Ramos (cell line): ENCODE data around the gene MANSC1.

Experiments used
- in situ Hi-C: fragments of 300-500 bp; cut with MboI; formaldehyde crosslinking; loops from one replicate; pipeline ENCODE4 v1.14.3; 2022; ENCODE audit warnings: low sequenced_read_pairs; ENCODE audit not compliant: unreplicated experiment

The MANSC1 gene

DNA sequence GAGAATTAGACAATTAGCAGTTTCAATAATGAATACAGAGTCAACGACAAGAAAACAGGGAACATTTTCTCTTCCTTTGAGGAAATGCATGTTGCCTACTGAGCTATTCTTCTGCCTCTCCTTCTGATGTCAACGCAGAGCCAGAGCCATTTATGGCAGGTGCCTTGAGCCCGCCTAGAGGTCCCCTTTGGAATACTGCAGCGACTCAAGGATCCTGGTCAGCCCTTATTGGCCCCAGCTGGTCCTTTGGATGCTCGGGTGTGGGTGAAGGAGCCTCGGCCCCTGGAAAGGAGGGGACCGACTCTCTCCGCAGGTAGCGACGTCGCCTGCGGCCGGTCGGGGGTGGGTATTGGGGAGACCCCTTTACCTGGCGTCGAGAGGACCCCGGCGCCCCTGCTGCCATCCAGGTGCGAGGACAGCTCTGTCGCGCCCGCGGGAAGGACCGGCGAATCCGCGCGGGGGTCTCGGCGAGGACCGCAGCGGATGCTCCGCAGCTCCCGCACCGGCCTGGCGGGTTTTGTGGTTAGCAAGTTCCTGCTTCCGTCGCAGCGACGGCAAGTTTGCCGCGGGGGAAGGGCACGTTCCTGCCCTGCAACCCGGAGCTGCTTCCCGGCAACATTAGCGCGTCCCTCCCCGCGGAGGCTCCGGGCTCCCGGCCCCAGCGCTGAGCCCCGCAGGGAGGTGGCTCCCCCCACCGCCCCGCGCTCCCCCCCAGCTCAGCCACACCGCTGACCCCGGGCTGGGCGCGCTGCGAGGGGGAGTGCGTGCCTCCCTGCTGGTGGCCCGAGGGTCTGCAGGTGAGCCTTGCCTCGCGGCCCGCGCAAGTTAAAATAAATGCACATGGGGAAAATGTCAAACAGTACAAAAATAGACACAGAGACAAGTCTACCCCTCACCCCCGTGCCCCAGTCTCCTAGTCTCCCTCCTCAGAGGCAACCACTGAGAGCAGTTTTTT is at the start of gene MANSC1:
Gene MANSC1 (minus strand): TSS at position 532 of the 955 bp plus-strand sequence. CDS start 6,928 bp downstream, outside the sequence.
- in situ Hi-C loops = loop anchor here (25.0 kb wide), 1 partner anchor 638 kb away; no protein-coding TSS in a partner anchor

DNA sequence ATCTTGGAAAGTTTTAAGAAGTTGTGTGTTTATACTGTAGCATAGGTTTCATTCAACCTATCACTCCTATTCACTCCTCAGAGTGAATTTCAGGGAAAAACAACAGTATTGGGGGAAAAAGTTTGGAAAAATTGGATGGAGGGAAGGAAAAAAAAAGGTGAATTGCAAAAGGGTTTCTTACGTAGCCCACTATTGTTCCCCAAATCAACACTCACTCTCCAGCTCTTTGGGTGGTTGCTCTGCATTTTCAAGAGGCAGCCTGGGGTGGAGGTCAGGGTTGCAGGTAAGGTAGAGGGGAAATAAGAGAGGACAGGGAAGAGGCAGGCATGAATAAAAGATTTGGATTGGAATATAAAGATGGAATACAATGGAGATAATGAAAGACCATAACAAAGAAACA is 49.1 kb upstream of the MANSC1 start:
- in situ Hi-C loops = loop anchor here (25.0 kb wide), 1 partner anchor 338 kb away; no protein-coding TSS in a partner anchor

GRCh38 chr12:12398026-12398859 is 48.2 kb upstream of the MANSC1 start:
- in situ Hi-C loops = loop anchor here (25.0 kb wide), 1 partner anchor 339 kb away; no protein-coding TSS in a partner anchor

DNA sequence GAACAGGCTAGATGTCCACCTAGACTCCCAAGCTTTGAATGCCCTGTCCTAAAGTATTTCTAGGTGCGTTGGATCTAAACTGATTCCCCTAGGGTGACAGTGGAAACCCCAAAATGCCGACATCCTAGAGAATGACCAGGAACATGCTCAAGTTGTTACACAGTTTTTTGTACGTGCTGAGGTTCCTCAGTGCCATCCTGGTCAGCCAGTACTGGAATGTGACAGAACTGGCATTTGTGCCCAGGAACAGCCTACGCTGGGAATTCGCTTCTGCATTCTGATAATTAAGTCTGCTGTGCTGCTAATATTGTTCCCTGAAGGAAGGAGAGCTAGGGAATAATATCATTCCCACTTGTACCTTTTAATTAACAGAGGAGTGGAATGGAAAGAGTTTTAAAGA is 47.1 kb upstream of the MANSC1 start:
- in situ Hi-C loops = loop anchor here (25.0 kb wide), 1 partner anchor 340 kb away; no protein-coding TSS in a partner anchor

GRCh38 chr12:12396694-12397093 is 46.7 kb upstream of the MANSC1 start:
- in situ Hi-C loops = loop anchor here (25.0 kb wide), 1 partner anchor 341 kb away; no protein-coding TSS in a partner anchor

- in situ Hi-C loops = loop anchor here (25.0 kb wide), 1 partner anchor 344 kb away; no protein-coding TSS in a partner anchor
Measured at GRCh38 chr12:12393171-12393570, 43.1 kb upstream of the MANSC1 start.

DNA sequence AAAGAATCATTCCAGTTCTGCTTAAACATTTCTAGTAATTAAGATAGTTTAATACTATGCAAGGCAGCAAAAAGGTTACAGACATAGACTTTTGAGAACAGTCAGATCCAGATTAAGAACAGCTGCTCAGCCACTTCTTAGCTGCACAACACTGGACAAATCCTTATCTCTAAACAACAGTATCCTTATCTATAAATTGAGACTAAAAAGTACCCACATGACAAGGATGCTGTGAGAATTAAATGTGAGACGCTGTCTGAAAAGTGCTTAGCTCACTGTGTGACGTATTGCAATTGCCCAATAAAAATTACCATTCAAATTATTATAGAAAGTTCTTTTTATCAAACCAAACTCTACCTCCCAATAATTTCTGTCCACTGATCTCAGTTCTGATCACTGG is 42.4 kb upstream of the MANSC1 start:
- in situ Hi-C loops = loop anchor here (25.0 kb wide), 1 partner anchor 345 kb away; no protein-coding TSS in a partner anchor

- in situ Hi-C loops = loop anchor here (25.0 kb wide), 1 partner anchor 350 kb away; no protein-coding TSS in a partner anchor
Measured at GRCh38 chr12:12387501-12387900, 37.5 kb upstream of the MANSC1 start.

DNA sequence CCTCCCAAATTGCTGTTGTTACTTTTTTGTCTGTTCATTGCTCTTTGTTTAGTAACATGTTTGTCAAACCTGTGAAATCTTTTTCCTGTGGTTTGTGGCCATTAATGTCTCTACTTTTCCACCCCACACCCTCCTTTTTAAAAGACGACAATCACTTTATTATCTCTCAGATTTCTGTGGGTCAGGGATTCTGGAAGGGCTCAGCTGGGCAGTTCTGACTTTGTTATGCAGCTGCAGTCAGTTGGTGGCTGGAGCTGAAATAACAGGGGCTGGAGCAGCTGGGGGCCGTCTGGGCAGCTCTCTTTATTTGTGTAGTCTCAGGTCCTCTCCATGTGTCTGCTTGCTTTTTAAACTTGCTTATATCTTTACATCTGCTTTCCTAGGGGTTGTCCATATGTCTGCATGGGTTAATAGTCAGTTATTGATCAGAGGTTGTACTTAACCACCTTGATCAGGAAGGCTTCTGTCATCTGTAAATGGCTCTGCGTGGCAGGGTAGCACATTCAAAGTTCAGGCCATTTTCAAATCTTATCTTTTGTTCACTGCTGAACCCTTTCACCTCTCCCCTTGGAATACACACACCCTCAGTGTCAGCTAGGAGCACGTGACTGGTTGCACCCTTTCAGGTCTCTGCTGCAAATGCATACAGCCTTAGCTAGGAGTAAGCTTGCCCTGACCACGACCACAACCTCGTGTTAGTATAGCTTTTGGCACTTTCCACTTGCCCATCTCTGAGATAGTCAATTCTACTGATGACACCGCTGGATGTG is 34.7 kb upstream of the MANSC1 start:
- in situ Hi-C loops = loop anchor here (25.0 kb wide), 1 partner anchor 353 kb away; no protein-coding TSS in a partner anchor

DNA sequence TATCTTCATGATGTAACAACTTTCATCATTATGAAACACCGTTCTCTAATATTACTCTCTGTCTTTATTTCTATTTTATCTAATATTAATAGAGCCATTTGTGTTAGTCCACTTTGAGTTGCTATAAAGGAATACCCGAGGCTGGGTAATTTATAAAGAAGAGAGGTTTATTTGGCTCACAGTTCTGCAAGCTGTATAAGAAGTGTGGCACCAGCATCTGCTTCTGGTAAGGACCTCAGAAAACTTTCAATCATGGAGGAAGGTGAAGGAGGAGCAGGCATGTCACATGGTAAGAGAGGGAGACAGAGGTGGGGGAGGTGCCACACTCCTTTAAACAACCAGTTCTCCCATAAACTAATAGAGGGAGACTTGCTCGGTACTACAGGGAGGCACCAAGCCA is 31.9 kb upstream of the MANSC1 start:
- in situ Hi-C loops = loop anchor here (25.0 kb wide), 1 partner anchor 355 kb away; no protein-coding TSS in a partner anchor

DNA sequence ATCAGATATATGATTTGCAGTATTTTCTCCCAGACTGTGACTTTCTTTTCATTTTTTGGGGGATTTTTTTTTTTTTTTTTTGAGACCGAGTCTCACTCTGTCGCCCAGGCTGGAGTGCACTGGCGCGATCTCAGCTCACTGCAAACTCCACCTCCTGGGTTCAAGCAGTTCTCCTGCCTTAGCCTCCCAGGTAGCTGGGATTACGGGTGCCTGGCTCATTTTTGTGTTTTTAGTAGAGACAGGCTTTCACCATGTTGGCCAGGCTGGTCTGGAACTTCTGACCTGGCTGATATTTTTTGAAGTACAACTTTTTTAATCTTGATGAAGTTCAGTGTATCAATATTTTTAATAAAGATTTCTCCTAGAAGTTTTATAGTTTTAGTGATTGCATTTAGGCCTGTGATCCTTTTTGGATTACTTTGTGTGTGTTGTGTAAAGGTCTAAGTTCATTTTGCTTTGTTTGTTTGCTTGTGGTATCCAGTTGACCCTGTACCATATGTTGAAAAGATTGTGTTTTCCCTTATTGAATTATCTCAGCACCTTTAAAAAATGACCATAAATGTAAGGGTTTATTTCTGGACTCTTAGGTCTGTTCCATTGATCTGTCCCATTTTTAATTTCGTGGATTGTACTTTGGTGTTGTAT is 31.0 kb upstream of the MANSC1 start:
- in situ Hi-C loops = loop anchor here (25.0 kb wide), 1 partner anchor 356 kb away; no protein-coding TSS in a partner anchor

DNA sequence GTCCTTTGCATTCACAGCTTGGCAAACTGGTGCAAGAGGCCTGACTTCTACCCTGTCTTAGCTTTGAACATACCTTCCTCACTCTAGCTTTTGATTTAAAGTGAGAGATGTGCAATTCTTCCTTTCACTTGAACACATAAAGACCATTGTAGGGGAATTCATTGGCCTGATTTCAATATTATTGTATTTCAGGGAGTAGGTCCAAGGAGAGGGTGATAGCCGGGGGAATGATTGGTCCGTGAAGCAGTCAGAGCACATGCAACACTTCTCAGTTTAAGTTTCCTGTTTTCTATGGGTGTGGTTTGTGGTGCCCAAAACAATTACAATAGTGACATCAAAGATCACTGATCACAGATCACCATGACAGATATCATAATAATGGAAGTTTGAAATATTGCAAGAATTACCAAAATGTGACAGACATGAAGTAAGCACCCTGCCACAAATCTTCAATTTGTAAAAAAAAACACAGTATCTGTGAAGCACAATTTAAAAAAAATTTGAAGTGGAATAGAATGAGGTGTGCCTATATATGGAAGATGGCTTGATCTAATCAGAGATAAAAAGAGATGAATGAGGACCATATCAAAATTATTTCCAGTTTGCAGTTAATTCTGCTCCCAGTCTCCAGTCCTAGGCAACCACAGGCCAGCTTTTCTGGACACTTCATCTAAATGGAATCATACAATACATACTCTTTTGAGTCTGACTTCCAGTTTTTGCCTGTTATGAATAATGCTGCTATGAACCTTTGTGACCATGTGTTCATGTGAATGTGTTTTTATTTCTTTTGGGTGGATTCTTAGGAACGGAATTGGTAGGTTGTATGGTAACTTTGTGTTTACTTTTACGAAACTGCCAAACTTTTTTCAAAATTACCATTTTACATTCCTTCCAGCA is 30.0 kb upstream of the MANSC1 start:
- in situ Hi-C loops = loop anchor here (25.0 kb wide), 1 partner anchor 357 kb away; no protein-coding TSS in a partner anchor

DNA sequence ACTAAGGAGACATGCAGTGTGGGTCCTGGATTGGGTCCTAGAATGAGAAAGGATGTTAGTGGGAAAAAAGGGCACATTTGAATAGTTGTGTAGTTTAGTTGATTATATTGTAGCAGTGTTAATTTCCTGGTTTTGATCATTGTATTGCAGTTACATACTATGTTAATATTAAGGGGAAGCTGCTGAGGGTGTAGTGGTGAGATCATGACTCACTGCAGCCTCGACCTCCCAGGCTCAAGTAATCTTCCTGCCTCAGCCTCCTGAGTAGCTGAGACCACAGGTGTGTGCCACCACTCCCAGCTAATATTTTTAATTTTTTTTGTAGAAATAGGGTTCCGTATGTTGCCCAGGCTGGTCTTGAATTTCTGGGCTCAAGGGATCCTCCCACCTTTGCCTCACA is 28.6 kb upstream of the MANSC1 start:
- in situ Hi-C loops = loop anchor here (25.0 kb wide), 1 partner anchor 359 kb away; no protein-coding TSS in a partner anchor

GRCh38 chr12:12376646-12377448 is 26.8 kb upstream of the MANSC1 start:
- in situ Hi-C loops = loop anchor here (25.0 kb wide), 1 partner anchor 360 kb away; no protein-coding TSS in a partner anchor

GRCh38 chr12:12372946-12373722 is 23.1 kb upstream of the MANSC1 start:
- in situ Hi-C loops = no loop called here

DNA sequence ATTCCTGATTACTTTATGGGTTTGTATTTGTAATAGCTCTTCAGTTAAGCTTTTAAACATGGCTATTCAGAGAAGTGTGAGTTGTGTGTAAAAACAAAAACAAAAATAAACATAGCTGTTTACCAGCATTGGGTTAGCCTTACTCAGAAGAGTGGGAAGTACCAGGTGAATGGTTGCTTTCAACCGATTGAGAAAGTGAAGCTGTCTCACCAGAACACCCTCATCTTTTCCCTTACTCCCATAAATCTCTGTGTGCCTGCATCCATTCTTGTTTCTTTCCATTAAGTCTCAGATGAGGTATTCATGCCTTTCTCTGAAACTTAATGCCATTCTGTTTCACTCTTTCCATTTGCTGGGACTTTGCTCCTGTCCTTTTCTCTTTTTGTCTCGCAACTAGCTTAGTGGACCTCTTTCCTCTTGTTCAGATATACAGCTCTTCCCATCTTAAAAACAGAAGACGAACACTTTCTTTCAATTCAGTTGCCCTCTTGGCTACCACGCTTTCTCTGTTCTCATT is 17.5 kb upstream of the MANSC1 start:
- in situ Hi-C loops = no loop called here
